Activated CD8-positive, alpha-beta memory T cell treated with anti-CD3 and anti-CD28 coated beads, Interleukin-2, amount 50 U/mL, for 24 hours (primary cell): ENCODE measurements around the gene RRAD.
"Not testable (repeated sequence)": the region's sequence is repeated elsewhere in the genome, so short reads cannot be mapped to it uniquely, and the experiment has no call there.

Experiments used
- DNase-seq: peaks from one replicate; pipeline ENCODE4 v3.0.0-alpha.2; 2020; ENCODE audit errors: extremely low read depth

The RRAD gene

GRCh38 chr16:66950971-66951790, 25.8 kb upstream of the RRAD start:
- no peak for DNase-seq

DNA sequence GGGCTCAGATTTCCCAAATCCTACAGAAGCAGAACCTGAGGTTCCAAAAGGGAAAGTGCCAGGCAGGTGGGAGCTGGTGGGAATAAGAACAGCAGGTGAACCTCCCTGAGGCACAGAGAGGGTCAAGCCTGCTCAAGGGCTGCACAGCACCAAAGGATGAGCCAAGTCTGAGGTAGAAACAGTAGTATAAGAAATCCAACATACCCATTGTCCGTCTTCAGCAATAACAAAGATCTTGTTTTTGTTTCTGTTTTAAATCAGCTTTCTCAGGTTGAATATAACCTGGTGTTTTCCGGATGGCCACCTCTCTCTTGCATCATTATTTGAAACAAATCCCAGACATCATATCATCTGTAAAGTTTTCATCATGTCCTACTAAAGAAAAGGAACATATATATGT, 25.1 kb upstream of the RRAD start:
- DNase-seq: no peak

DNA sequence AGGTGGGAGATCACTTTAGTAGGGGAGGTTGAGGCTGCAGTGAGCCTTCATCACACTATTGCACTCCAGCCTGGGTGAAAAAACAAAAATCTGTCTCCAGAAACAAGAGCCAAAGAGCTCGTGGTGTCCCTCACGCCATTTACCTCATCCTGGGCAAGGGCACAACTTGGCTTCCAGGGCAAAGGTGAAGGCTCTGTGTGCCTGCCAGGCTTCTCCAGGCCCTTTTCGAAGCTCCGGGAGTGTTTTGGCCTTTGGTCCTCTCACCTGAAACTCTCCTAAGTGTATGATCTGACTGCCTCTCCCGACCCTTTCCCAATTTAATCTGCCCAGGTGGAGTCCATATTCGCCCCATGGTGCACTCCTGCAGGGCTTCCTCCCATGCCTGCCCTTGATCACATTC, 24.1 kb upstream of the RRAD start:
- no peak for DNase-seq

GRCh38 chr16:66948837-66949225, 23.5 kb upstream of the RRAD start:
- no peak for DNase-seq

GRCh38 chr16:66948134-66948836, 22.9 kb upstream of the RRAD start:
- DNase-seq: no peak

DNA sequence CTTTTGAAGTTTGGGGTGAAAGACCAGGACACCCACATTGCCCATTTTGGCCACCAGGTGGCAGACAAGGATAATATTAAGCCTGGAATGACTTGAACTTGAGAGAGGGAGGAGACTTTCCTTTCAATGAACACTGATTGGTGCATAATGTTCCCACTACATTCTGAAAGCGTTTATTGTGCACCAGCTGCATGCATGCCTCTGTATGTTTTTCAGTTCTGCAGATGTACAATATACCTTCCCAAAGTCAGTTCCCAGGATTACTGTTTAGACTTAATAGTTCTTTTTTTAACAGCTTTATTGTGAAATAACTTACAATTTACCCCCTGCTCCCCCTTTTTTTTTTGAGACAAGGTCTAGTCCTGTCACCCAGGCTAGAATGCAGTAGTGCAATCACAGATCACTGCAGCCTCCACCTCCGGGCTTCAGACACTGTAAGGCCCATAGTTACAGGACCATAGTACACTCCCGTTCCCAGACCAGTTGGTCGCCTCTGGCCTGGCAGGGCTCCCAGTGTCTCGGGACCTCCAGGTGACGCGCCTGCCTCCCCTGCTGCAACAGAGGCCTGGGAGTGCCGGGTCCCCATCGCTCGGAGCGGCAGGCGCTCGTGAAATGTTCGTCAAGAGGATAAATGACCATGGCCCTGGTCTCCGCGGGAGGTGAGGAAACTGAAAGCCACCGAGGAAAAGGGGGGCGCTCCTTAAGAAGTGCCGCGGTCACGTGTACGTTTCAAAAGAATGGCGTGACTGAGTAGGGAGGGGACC, 22.1 kb upstream of the RRAD start:
- peak; percentile 73 for DNase-seq

DNA sequence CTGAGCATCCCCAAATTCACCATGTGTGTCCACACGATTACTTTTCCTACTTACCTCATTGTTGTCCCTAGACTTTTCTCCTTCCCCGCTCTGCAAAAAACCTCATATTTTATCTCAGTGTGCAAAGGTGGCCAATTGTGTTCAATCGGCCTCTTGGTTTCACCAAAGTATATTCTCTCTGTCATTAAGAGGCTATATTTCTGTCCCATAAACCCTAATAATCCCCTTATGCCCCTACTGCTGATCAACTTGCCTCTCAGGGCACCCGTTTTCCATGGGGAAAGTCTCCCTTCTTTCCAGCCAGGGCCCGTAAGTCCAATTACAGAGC, 21.6 kb upstream of the RRAD start:
- DNase-seq: no peak

GRCh38 chr16:66946541-66946940, 21.2 kb upstream of the RRAD start:
- DNase-seq: no peak

DNA sequence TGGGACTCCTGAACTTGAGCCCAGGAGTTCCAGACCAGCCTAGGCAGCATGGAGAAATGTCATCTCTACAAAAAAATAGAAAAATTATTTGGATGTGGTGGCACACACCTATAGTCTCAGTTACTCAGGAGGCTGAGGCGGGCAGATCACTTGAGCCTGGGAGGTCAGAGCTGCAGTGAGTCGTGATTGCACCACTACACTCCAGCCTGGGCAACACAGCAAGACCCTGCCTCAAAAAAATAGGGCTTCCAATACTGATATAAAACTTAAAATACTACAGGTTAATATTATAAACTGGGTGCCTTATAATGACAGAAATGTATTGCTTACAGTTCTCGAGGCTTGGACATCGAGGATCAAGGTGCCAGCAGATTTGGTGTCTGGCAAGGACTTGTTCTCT, 20.6 kb upstream of the RRAD start:
- DNase-seq: no peak

GRCh38 chr16:66944971-66945370, 19.6 kb upstream of the RRAD start:
- not testable (repeated sequence) for DNase-seq

DNA sequence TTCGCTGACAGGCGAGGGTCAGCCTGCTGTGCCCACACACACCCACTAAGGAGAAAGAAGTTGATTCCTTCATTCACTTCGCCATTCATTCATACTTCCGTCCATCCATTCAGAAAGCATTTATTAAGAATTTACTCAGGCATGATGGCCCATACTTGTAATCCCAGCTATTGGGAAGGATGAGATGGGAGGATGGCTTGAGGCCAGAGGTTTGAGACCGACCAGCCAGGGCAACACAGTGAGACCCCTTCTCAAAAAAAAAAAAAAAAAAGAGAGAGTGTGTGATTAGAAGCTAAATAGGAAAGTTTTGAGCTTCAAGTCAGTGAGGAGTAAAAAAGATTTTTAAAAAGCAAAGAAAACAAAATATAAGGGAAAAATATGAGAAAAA, 18.7 kb upstream of the RRAD start:
- DNase-seq: no peak

GRCh38 chr16:66943426-66944053, 18.2 kb upstream of the RRAD start:
- DNase-seq: no peak

DNA sequence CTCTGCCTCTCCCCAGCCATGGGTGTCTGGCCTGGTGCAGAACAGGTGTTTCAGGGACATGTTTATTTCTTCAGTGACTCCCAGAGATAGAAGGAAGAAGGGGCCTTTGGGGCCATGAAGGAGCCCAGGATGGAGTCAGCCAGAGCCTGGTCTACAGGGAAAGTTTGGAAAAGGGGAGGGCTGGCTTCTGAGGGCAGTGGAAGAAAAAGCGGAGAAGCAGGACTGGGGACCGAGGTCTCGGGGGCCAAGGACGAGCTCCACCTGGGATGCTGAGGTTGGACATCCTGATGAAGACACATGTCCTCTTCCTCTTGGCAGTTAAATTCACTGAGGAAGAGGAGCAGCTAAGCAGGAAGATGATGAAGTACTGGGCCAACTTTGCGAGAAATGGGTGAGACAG, 17.6 kb upstream of the RRAD start:
- no peak for DNase-seq

- DNase-seq: no peak
Measured at GRCh38 chr16:66940236-66940635, 14.9 kb upstream of the RRAD start.

- no peak for DNase-seq
Measured at GRCh38 chr16:66939366-66939765, 14.0 kb upstream of the RRAD start.

- DNase-seq: no peak
Measured at GRCh38 chr16:66937725-66938337, 12.5 kb upstream of the RRAD start.

DNA sequence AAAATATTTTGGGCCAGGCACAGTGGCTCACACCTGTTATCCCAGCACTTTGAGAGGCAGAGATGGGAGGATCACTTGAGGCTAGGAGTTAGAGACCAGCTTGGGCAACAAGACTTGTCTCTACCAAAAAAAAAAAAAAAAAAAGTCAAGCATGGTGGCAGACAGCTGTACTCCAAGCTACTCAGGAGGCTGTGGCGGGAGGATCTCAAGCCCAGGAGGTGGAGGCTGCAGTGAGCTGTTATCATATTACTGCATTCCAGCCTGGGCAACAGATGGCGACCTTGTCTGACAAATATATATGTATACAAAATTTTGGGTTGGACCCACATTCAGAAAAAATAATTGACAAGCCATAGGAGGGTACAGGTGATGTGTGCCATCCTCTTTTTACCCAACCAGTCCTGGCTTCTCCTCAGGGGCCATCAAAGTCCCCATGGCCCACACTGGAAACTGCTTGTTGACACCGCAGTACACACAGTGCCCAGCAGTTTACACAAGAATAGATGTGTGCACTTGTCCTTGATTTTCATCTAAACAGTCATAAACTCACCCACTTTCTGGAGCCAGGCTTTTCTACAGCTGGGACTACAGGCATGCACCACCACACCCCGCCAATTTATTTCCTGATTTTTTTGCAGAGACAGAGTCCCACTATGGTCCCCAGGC, 11.7 kb upstream of the RRAD start:
- no peak for DNase-seq

- no peak for DNase-seq
Measured at GRCh38 chr16:66936462-66936861, 11.1 kb upstream of the RRAD start.

GRCh38 chr16:66935314-66936011, 10.1 kb upstream of the RRAD start, which contains the start of gene CES2:
Gene CES2 (plus strand): TSS chr16:66935516. CDS start chr16:66935636, 120 bp downstream.
- no peak for DNase-seq

GRCh38 chr16:66934839-66935313, 9.5 kb upstream of the RRAD start:
- DNase-seq: not testable (repeated sequence)
